Colonic mucosa (tissue), 4 donors: Measurements from ENCODE around the gene RSPH3. TPM values are rescaled to one million over a fixed set of nuclear protein-coding genes. Genes with fewer than 3 reads are reported as not detected.
A peak's percentile ranks its signal among the peaks of the same experiment; 100 is the strongest.

ENCODE experiments used
- DNase-seq: peaks from one replicate; pipeline ENCODE4 v3.0.0-alpha.2; 2020
- H3K27ac ChIP-seq: fragments of 200-600 bp; one replicate; pipeline ENCODE4 v1.8.0; 2021
- H3K27me3 ChIP-seq: fragments of 200-600 bp; one replicate; pipeline ENCODE4 v1.8.0; 2021
- H3K36me3 ChIP-seq: fragments of 200-600 bp; one replicate; pipeline ENCODE4 v1.8.0; 2021
- H3K4me1 ChIP-seq: fragments of 200-600 bp; one replicate; pipeline ENCODE4 v1.8.0; 2021; ENCODE audit warnings: mild to moderate bottlenecking
- H3K4me3 ChIP-seq: fragments of 200-600 bp; one replicate; pipeline ENCODE4 v1.8.0; 2021
- H3K9ac ChIP-seq, 2 donors: one replicate each; pipeline ENCODE4 v1.7.0; 2013; ENCODE audit warnings: control low read depth in 2 of 2, low read depth in 2 of 2, low read length in 2 of 2
- H3K9me3 ChIP-seq: fragments of 200-600 bp; one replicate; pipeline ENCODE4 v1.8.0; 2021
- CTCF ChIP-seq: fragments of 200-600 bp; IDR thresholded peaks from one replicate; pipeline ENCODE4 v1.8.0; 2022; ENCODE audit warnings: antibody characterized with exemption, mild to moderate bottlenecking
- intact Hi-C: fragments of 100-400 bp; cut with DNase I; formaldehyde crosslinking; loops from one replicate; pipeline ENCODE4 v1.14.1; 2022
- total RNA-seq, 2 donors: library from RNA; stranded (reverse); fragmentation: NEBNext Ultra II Directional in 1 of 2; extraction: Animal tissue kit (Norgen Biotek cat#: 25700) in 1 of 2; gene quantifications; one replicate each; pipeline ENCODE4 v1.2.1, GENCODE V29; 2021
- donor health status: healthy.
- donor health status: DM: no; HTN: no; CAD: no.
- donor health status: DM: no; HTN: no; CAD: no.

Gene RSPH3
- total RNA-seq, 2 donors from 2014 or later = 17.5 to 19.8 TPM

GRCh38 chr6:158924499-158925455 is 75.2 kb downstream of the RSPH3 start:
- no peak for DNase-seq
- H3K36me3 ChIP-seq = no peaks in the 10 kb centered on the region
- H3K9ac ChIP-seq = no peak overlapping the region
- TF ChIP-seq CTCF = no peak
- intact Hi-C loops = no loop called here
- H3K9me3 ChIP-seq = no peaks in the 10 kb centered on the region
- H3K4me1 ChIP-seq = no peaks in the 10 kb centered on the region
- no peak overlapping the region for H3K4me3 ChIP-seq
- peak overlapping the region; percentile 37 for H3K27ac ChIP-seq
- H3K27me3 ChIP-seq = no peaks in the 10 kb centered on the region

DNA sequence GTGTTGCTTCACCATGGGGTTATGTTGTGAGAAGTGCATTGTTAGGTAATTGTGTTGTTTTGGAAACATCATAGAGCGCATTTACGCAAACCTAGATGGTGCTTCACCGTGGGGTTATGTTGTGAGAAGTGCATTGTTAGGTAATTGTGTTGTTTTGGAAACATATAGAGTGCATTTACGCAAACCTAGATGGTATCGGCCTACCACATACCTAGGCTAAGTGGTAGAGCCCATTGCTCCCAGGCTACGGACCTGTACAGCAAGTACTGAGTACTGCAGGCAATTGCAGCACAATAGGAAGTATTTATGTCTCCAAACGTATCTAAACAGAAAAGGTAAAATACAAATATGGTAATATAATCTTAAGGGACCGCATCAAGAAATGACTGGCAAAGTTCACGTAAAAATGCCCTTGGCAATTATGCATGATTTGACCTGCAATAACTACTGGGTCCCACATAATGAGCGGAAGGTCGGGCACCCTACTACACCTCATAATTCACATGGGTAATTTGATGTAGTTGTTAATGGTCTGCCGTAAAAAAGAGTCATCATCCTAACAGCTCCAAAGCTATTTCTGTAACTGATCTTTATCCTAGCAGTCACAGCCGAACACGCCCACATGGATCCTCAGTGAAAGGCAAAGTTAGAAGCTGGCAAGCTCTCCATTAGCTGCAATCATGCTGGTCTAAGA is 76.0 kb downstream of the RSPH3 start:
- no peaks in the 10 kb centered on the region for H3K9me3 ChIP-seq
- no peak for DNase-seq
- no peak overlapping the region for H3K9ac ChIP-seq
- TF ChIP-seq CTCF = no peak
- H3K4me1 ChIP-seq = no peaks in the 10 kb centered on the region
- no peaks in the 10 kb centered on the region for H3K27me3 ChIP-seq
- no peak overlapping the region for H3K4me3 ChIP-seq
- no peaks in the 10 kb centered on the region for H3K36me3 ChIP-seq
- intact Hi-C loops = no loop called here
- peak overlapping the region; percentile 37 for H3K27ac ChIP-seq

Other genes with a start within 250 kb of the RSPH3 start
- gene EZR, start 180.8 kb downstream of the RSPH3 start, total RNA-seq = 100 to 1,000 TPM; 257 to 424 TPM
- gene TAGAP, start 44.8 kb upstream of the RSPH3 start, total RNA-seq = 1 to 10 TPM; 1.1 to 2.3 TPM
- 1 to 10 TPM in 1 of 2 donors, under 1 TPM in 1; 0.05 to 1.1 TPM for gene FNDC1, start 169.2 kb upstream of the RSPH3 start, total RNA-seq